Cardiac fibroblast (primary cell): ENCODE results near the gene FCHO2.

Source experiments
- DNase-seq, 2 donors: peaks; one replicate each; pipeline versions ENCODE4 v3.0.0 to v3.0.0-alpha.2; 2010; ENCODE audit warnings: low read depth in 2 of 2
- H3K4me3 ChIP-seq, 2 donors: replicated peaks in 1 of 2; 1 replicate in 1 of 2; 2 replicates in 1 of 2; pipeline ENCODE4 v1.5.1; 2011; ENCODE audit warnings: low read depth in 2 of 2, low read length in 2 of 2, mild to moderate bottlenecking in 2 of 2, moderate library complexity in 1 of 2
- CTCF ChIP-seq: IDR thresholded peaks from one replicate; pipeline ENCODE4 v1.5.1; 2011; ENCODE audit warnings: low read depth, mild to moderate bottlenecking, low read length, inconsistent platforms

The FCHO2 gene

GRCh38 chr5:73104326-73104725, 148.5 kb downstream of the FCHO2 start:
- no peak overlapping the region for H3K4me3 ChIP-seq
- TF ChIP-seq CTCF: no peak
- DNase-seq: no peak

- no peak for TF ChIP-seq CTCF
- DNase-seq: no peak
- H3K4me3 ChIP-seq: no peak overlapping the region
These were observed 150.5 kb downstream of the FCHO2 start for GRCh38 chr5:73106335-73106734.

- no peak for DNase-seq
- H3K4me3 ChIP-seq: no peak overlapping the region
- no peak for TF ChIP-seq CTCF
These were observed 154.3 kb downstream of the FCHO2 start for GRCh38 chr5:73110190-73110589.

GRCh38 chr5:73111536-73111935, 155.7 kb downstream of the FCHO2 start:
- TF ChIP-seq CTCF: no peak
- no peak for DNase-seq
- H3K4me3 ChIP-seq: no peak overlapping the region

GRCh38 chr5:73112359-73112758, 156.5 kb downstream of the FCHO2 start:
- H3K4me3 ChIP-seq: no peak overlapping the region
- no peak for TF ChIP-seq CTCF
- DNase-seq: no peak

GRCh38 chr5:73114044-73114688, 158.3 kb downstream of the FCHO2 start:
- TF ChIP-seq CTCF: no peak
- DNase-seq: no peak
- no peak overlapping the region for H3K4me3 ChIP-seq
